T-cell (primary cell): ENCODE data around the gene KATNB1. TPM values are rescaled to one million over a fixed set of nuclear protein-coding genes. Genes with fewer than 3 reads are reported as not detected.
A peak's percentile ranks its signal among the peaks of the same experiment; 100 is the strongest.

Experiments used
- ATAC-seq, 4 experiments: fragments of 200-7000 bp in 3 of 4; fragments of 150-1000 bp in 1 of 4; cut with Tn5 transposase; replicated peaks in 1 of 4; 1 replicate in 3 of 4; 2 replicates in 1 of 4; pipeline ENCODE4 v1.10.0; 2021; ENCODE audit warnings: moderate library complexity in 3 of 4, mild to moderate bottlenecking in 2 of 4, moderate number of reproducible peaks in 1 of 4
- CTCF ChIA-PET, 2 donors: fragments of 300-600 bp; sonication (Branson Sonifier 250); formaldehyde crosslinking; loops; one replicate each; lab custom pipeline; 2022; ENCODE audit warnings: antibody characterized with exemption in 2 of 2; lab: Charles Lee
- POLR2A ChIA-PET, 2 donors: fragments of 300-600 bp; sonication (Branson Sonifier 250); formaldehyde crosslinking; loops; one replicate each; lab custom pipeline; 2022; ENCODE audit warnings: antibody characterized with exemption in 2 of 2; lab: Charles Lee
- DNase-seq, 35 experiments: peaks; one replicate each; pipeline versions ENCODE4 v3.0.0 to v3.0.0-alpha.2; 2013 to 2023
- H3K27ac ChIP-seq: one replicate; pipeline ENCODE4 v1.5.1; 2013; ENCODE audit warnings: low read length
- H3K27me3 ChIP-seq, 2 experiments: replicated peaks in 1 of 2; 1 replicate in 1 of 2; 2 replicates in 1 of 2; pipeline versions ENCODE4 v1.6.1 to v1.7.0; 2013; ENCODE audit warnings: low read length in 1 of 2, mixed read lengths in 1 of 2; ENCODE audit not compliant: control insufficient read depth in 2 of 2, insufficient read depth in 2 of 2; ENCODE audit errors: extremely low read depth in 1 of 2
- H3K36me3 ChIP-seq, 2 donors: 1 replicate in 1 of 2; 2 replicates in 1 of 2; pipeline versions ENCODE4 v1.6.1 to v1.7.0; 2013; ENCODE audit warnings: low read length in 1 of 2; ENCODE audit not compliant: control insufficient read depth in 2 of 2, insufficient read depth in 1 of 2; ENCODE audit errors: extremely low read depth in 1 of 2
- H3K4me1 ChIP-seq, 2 experiments: 1 replicate in 1 of 2; 2 replicates in 1 of 2; pipeline versions ENCODE4 v1.6.1 to v1.7.0; 2013; ENCODE audit warnings: low read length in 2 of 2, mixed read lengths in 1 of 2; ENCODE audit not compliant: insufficient read depth in 2 of 2, control insufficient read depth in 1 of 2; ENCODE audit errors: extremely low read depth in 1 of 2
- H3K4me3 ChIP-seq, 2 donors: 1 replicate in 1 of 2; 2 replicates in 1 of 2; pipeline versions ENCODE4 v1.5.1 to v1.7.0; 2013; ENCODE audit warnings: mild to moderate bottlenecking in 2 of 2, low read length in 1 of 2, moderate library complexity in 1 of 2; ENCODE audit not compliant: control insufficient read depth in 1 of 2; ENCODE audit errors: extremely low read depth in 1 of 2
- H3K9me3 ChIP-seq: 2 replicates; pipeline ENCODE4 v1.7.0; 2013
- H3K27ac Mint-ChIP-seq, 2 donors: one replicate each; pipeline ENCODE4 v1.8.0; 2020 to 2021; ENCODE audit warnings: mild to moderate bottlenecking in 2 of 2, mixed read lengths in 2 of 2
- H3K27me3 Mint-ChIP-seq, 2 donors: one replicate each; pipeline ENCODE4 v1.8.0; 2021 to 2022; ENCODE audit warnings: mixed read lengths in 2 of 2
- H3K36me3 Mint-ChIP-seq: one replicate; pipeline ENCODE4 v1.8.0; 2021; ENCODE audit warnings: mixed read lengths
- H3K4me1 Mint-ChIP-seq, 3 donors: one replicate each; pipeline ENCODE4 v1.8.0; 2020 to 2022; ENCODE audit warnings: mixed read lengths in 3 of 3, mild to moderate bottlenecking in 1 of 3
- H3K4me3 Mint-ChIP-seq, 3 donors: one replicate each; pipeline ENCODE4 v1.8.0; 2020 to 2022; ENCODE audit warnings: mild to moderate bottlenecking in 3 of 3, mixed read lengths in 3 of 3, moderate library complexity in 3 of 3
- H3K9me3 Mint-ChIP-seq, 3 donors: one replicate each; pipeline ENCODE4 v1.8.0; 2020 to 2022; ENCODE audit warnings: mixed read lengths in 3 of 3
- WGBS: methylation state at CpG from one replicate; pipeline ENCODE4 v1.1.5; 2013; ENCODE audit warnings: missing lambda C conversion rate; ENCODE audit not compliant: insufficient coverage; 5-methylcytosine and 5-hydroxymethylcytosine counted together
- total RNA-seq, 35 experiments: library from RNA in 6 of 35; stranded (reverse) in 6 of 35; fragments of 120-200 nt in 1 of 35; gene quantifications; one replicate each; pipeline versions ENCODE4 v1.2.1 to v1.2.4 and lab custom pipeline; 2013 to 2026

The KATNB1 gene
- total RNA-seq, 5 donors from 2014 or later (not counting 1 experiment from before 2014, with no cell fraction given) = 23.0 to 28.0 (median 25.5) TPM

DNA sequence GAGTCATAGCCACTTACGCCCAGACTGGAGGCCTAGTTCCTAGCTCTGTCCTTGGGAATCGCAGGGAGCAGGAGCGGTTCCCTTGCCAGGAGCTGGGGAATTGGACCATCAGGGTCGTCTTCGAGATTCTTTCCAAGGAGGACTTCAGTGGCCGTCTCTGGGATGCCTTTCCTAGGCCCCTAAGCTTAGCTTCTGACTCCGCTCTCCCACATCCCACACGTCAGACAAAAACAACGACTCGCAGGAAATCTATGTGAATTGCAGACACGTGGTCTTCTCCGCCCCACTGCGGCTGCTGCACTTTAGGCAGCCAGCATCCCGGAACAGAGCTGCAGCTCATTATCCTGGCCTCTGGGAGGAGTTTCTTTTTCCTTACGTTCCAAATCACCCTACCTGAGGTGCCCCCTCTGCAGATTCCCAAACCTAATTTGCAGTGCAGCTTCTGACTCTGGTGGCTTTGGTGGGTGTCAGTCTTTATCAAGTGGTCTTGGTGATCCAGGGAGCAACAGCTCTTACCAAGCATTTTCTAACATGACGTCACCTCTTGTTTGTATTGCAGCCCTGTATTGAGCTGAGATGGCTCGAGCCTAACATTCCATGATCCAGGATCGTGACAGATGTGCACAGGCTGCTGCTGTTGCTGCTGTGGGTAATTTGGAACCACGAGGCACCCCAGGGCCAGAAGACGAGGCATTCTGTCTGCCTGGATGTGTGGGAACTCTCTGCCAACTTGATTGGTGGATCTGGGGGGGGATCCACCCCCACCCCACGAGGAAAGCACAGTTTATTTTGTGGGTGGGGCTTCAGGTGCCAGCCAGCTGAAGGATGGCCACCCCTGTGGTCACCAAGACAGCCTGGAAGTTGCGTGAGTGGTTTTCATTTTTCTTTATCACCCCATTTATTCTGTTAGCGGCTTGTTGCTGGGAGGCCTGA lies 1.1 kb downstream of the KATNB1 start:
- H3K4me1 ChIP-seq = peaks cover 11 to 23% of the 10 kb centered on the region in 2 experiments
- no peaks in the 10 kb centered on the region for H3K27me3 Mint-ChIP-seq
- WGBS = 7% methylated on average over 13 of the region's 23 CpGs
- peaks cover 21 to 34% (median 28%) of the 10 kb centered on the region in 3 donors for H3K4me1 Mint-ChIP-seq
- no peaks in the 10 kb centered on the region for H3K27me3 ChIP-seq
- DNase-seq (peak in 32 of 35 experiments; percentile 13 to 73 (median 38)), ATAC-seq (no peak)
- H3K36me3 ChIP-seq = peaks cover 6 to 8% of the 10 kb centered on the region in 2 donors
- peaks cover 3% of the 10 kb centered on the region for H3K36me3 Mint-ChIP-seq
- POLR2A ChIA-PET = interaction anchor here (0.6 to 1.6 kb wide), 4 partner anchors 8 to 496 kb away, joined by 3 to 4 read pairs (median 3); no protein-coding TSS in a partner anchor
- H3K27ac ChIP-seq = peak overlapping the region; percentile 52
- H3K4me3 Mint-ChIP-seq = peak overlapping the region; percentile 98 to 99 (median 98)
- peaks cover 4 to 11% (median 7%) of the 10 kb centered on the region in 3 donors for H3K9me3 Mint-ChIP-seq
- peak overlapping the region; percentile 77 to 94 for H3K4me3 ChIP-seq
- H3K27ac Mint-ChIP-seq = peak overlapping the region; percentile 96 to 98
- H3K9me3 ChIP-seq = no peaks in the 10 kb centered on the region
- CTCF ChIA-PET = interaction anchor here (0.6 to 2.3 kb wide), 12 partner anchors 20 to 1035 kb away, joined by 3 to 10 read pairs (median 4); partner anchors contain the start of genes CFAP20 (in 1 of the 2) and POLR2C (in 1 of the 2)

DNA sequence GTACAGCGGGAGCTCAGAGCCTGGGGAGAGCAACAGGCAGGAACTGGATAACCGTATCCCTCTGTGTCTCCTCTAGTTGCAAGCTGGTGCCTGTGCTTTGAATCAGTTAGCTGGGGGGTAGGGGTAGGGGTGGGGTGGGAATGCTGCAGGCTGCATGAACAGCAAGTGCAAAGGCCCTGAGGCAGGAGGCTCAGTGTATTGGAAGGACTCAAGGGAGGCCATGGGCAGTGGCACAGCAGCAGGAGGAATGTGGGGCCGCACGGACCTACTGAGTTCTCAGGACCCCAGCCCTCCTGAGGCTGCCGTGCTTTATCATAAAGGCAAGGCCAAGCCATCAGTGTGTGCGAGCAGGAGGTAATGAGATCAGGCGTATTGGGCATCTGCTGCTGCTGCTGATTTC lies 3.3 kb downstream of the KATNB1 start:
- Histone ChIP-seq H3K27ac (no peak overlapping the region), H3K9me3 (no peaks in the 10 kb centered on the region), H3K27me3 (no peaks in the 10 kb centered on the region), H3K4me1 (peaks cover 11 to 23% of the 10 kb centered on the region in 2 experiments), H3K4me3 (no peak overlapping the region), H3K36me3 (peaks cover 6 to 22% of the 10 kb centered on the region in 2 donors)
- DNase-seq = no peak
- no peak for ATAC-seq
- Mint-ChIP-seq H3K4me1 (peaks cover 21 to 30% (median 24%) of the 10 kb centered on the region in 3 donors), H3K27ac (no peak overlapping the region), H3K9me3 (no peaks in the 10 kb centered on the region), H3K36me3 (peaks cover 12% of the 10 kb centered on the region), H3K27me3 (no peaks in the 10 kb centered on the region), H3K4me3 (no peak overlapping the region)
- 90% methylated on average over 6 of the region's 7 CpGs for WGBS
- ChIA-PET CTCF (interaction anchor here in 1 of 2 donors (1.0 kb wide), 1 partner anchor 91 kb away, joined by 4 read pairs; no protein-coding TSS in a partner anchor), POLR2A (no interaction called here)

DNA sequence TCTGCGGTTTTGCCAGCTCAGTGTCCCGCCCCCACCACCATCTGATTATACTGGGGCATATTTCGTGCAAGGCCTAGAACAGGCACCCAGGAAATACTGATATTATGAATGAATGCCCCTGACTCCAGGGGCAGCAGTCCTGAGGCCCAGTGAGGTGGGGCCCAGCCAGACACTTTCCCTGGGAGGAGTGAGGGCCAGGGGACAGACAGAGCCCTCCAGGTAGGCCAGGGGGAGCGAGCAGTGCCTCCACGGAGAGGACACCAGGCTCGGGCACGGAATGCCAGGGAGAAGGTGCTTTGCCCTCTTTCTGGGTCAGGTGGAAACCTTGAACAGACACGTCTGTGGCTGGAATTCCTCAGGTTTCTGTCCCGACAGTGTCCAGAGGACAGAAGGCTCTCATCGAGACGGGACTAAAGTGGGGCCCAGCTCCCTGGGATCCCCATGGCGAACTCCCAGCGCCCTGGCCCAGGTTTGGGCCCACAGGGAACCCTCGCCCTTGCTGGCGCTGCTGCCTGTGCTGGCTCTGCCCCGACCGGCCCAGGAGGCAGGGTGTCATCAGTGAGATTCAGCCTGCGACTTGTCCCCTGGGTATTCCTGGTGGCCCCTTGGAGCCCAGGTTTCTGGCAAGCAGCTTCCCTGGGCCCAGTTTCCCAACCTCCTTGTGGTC lies 4.3 kb downstream of the KATNB1 start:
- Mint-ChIP-seq H3K27ac (no peak overlapping the region), H3K4me1 (peaks cover 19 to 27% (median 21%) of the 10 kb centered on the region in 3 donors), H3K27me3 (no peaks in the 10 kb centered on the region), H3K36me3 (peaks cover 16% of the 10 kb centered on the region), H3K9me3 (no peaks in the 10 kb centered on the region), H3K4me3 (no peak overlapping the region)
- ATAC-seq (no peak), DNase-seq (no peak)
- Histone ChIP-seq H3K4me1 (peaks cover 8 to 16% of the 10 kb centered on the region in 2 experiments), H3K36me3 (peaks cover 6 to 26% of the 10 kb centered on the region in 2 donors), H3K9me3 (no peaks in the 10 kb centered on the region), H3K4me3 (no peak overlapping the region), H3K27ac (no peak overlapping the region), H3K27me3 (no peaks in the 10 kb centered on the region)
- ChIA-PET CTCF (no interaction called here), POLR2A (no interaction called here)
- 90% methylated on average over 15 of the region's 18 CpGs for WGBS

DNA sequence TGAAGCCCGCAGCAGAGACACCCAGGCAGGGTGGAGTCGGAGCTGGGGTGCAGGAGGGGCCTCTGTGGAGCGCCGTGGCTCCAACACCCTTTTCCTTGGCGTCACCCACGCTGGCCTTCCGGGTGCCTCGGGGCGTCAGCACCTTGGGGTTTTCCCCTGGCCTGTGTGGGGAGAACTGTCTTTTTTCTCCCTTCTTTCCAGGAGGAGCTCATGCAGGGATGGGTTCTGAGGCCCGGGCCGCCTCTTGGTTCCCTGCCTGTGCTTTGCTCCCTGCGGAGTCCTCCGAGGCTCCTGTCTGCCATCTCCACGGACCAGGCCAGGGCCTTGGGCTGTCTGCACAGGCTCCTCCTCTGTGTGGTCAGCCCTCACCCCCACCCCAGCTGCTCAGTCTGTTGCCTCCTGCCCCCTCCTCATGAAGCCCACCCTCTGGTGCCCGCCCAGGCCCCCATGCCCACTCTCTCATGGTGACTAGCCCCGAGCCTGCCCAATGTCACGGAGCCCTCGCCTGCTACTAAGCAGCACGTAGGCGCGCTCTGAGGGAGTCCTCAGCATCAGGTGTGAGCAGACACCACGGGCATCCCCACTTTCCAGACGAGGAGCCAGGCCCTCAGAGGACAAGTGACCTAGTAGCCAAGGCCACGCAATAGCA lies 5.0 kb downstream of the KATNB1 start:
- Mint-ChIP-seq H3K27ac (no peak overlapping the region), H3K9me3 (no peaks in the 10 kb centered on the region), H3K4me1 (peaks cover 15 to 22% (median 17%) of the 10 kb centered on the region in 3 donors), H3K27me3 (no peaks in the 10 kb centered on the region), H3K4me3 (no peak overlapping the region), H3K36me3 (peaks cover 16% of the 10 kb centered on the region)
- no peaks in the 10 kb centered on the region for H3K9me3 ChIP-seq
- POLR2A ChIA-PET = no interaction called here
- no peak for DNase-seq
- H3K36me3 ChIP-seq = peaks cover 6 to 26% of the 10 kb centered on the region in 2 donors
- WGBS = 93% methylated on average over 14 of the region's 24 CpGs
- CTCF ChIA-PET = no interaction called here
- no peak overlapping the region for H3K27ac ChIP-seq
- peaks cover 8 to 15% of the 10 kb centered on the region in 2 experiments for H3K4me1 ChIP-seq
- H3K4me3 ChIP-seq = no peak overlapping the region
- H3K27me3 ChIP-seq = no peaks in the 10 kb centered on the region
- ATAC-seq = no peak

DNA sequence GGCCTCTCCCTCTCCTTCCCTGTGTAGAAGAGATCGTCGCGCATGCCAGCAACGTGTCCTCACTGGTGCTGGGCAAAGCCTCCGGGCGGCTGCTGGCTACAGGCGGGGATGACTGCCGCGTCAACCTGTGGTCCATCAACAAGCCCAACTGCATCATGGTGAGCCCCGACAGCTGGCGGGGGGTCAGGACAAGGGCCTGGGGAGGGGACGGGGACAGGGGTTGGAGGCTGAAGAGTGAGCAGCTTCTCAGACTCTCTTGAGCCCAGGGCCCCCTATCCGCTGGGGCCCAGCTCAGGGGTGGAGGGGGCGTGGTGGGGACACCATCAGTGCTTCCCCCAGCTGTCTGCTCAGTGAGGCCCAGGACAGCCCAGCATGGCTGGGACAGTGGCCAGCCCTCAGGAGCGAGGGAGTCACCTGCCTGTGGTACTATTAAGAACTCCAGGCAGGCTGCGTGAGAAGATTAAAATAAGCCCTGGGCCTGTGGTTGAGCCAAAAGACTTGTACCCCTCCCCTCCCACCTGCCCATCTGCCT lies 6.2 kb downstream of the KATNB1 start:
- H3K4me3 ChIP-seq = no peak overlapping the region
- peaks cover 6 to 29% of the 10 kb centered on the region in 2 donors for H3K36me3 ChIP-seq
- CTCF ChIA-PET = interaction anchor here in 1 of 2 donors (0.6 kb wide), 1 partner anchor 218 kb away, joined by 4 read pairs; no protein-coding TSS in a partner anchor
- peaks cover 4 to 6% of the 10 kb centered on the region in 2 experiments for H3K4me1 ChIP-seq
- Mint-ChIP-seq H3K36me3 (peaks cover 16% of the 10 kb centered on the region), H3K27ac (no peak overlapping the region), H3K9me3 (no peaks in the 10 kb centered on the region), H3K4me3 (no peak overlapping the region), H3K4me1 (peaks cover 5 to 13% (median 10%) of the 10 kb centered on the region in 3 donors), H3K27me3 (no peaks in the 10 kb centered on the region)
- H3K27ac ChIP-seq = no peak overlapping the region
- no peaks in the 10 kb centered on the region for H3K9me3 ChIP-seq
- no peak for ATAC-seq
- no peaks in the 10 kb centered on the region for H3K27me3 ChIP-seq
- DNase-seq = no peak
- 97% methylated on average over 13 of the region's 16 CpGs for WGBS
- POLR2A ChIA-PET = no interaction called here
